ENCODE results near the gene MYLIP. TPM values are rescaled to one million over a fixed set of nuclear protein-coding genes. Genes with fewer than 3 reads are reported as not detected.
"Not testable (repeated sequence)": the region's sequence is repeated elsewhere in the genome, so short reads cannot be mapped to it uniquely, and the experiment has no call there.

Gene MYLIP
- total and polyA plus RNA-seq, 12 donors: 6.9 to 22.5 (median 12.8) TPM

DNA sequence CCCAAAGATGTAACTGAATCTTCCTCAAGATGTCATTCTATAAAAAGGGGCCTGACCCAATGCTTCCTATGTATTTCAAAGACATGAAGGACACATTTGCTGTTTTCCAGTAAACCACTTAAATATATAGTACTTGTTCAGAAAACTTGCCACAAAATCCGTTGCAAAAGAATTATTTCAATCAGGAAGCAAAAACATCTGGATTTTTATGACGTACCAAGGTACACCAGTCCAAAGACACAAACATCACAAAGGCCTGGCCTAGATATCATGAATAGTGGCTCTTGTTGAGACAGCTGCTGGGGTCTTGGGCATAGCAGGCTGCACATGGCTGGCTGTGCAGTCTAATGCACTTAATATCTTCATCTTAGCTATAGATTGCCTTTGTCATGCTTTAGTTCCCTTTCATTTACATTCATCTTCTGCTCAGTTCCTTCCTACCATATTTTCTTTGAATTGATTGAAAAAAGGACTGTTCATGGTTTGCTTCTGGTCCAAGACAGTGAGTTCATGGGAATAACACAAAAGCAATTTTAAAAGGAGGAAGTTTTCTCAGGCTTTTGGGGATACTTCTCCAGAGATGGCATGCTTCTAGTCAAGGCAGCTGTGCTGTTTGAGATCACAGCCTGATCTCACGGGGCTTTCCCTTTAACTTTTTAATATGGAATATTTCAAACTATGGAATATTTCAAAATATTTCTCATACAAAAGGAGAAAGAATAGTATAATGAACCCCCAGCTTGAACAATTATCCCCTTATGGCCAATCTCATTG is 44.5 kb downstream of the MYLIP start:
- ATAC-seq: no peak
- no peak for DNase-seq
- TF ChIP-seq, protein P1, sequence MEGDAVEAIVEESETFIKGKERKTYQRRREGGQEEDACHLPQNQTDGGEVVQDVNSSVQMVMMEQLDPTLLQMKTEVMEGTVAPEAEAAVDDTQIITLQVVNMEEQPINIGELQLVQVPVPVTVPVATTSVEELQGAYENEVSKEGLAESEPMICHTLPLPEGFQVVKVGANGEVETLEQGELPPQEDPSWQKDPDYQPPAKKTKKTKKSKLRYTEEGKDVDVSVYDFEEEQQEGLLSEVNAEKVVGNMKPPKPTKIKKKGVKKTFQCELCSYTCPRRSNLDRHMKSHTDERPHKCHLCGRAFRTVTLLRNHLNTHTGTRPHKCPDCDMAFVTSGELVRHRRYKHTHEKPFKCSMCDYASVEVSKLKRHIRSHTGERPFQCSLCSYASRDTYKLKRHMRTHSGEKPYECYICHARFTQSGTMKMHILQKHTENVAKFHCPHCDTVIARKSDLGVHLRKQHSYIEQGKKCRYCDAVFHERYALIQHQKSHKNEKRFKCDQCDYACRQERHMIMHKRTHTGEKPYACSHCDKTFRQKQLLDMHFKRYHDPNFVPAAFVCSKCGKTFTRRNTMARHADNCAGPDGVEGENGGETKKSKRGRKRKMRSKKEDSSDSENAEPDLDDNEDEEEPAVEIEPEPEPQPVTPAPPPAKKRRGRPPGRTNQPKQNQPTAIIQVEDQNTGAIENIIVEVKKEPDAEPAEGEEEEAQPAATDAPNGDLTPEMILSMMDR (IDR thresholded peaks at IDR 0.05): no peak
- H3K27me3 ChIP-seq: peaks cover 0 to 3% (median 0%) of the 10 kb centered on the region in 7 donors
- H3K36me3 ChIP-seq: no peaks in the 10 kb centered on the region
- H3K4me3 ChIP-seq: no peak overlapping the region
- intact Hi-C loops (cut with DNase I): no loop called here
- H3K27ac ChIP-seq: no peak overlapping the region
- H3K4me1 ChIP-seq: peaks cover 0 to 4% (median 0%) of the 10 kb centered on the region in 9 donors
- WGBS, 2 donors: 90 to 91% methylated on average over 3 of the region's 3 CpGs
- H3K9me3 ChIP-seq: no peaks in the 10 kb centered on the region

DNA sequence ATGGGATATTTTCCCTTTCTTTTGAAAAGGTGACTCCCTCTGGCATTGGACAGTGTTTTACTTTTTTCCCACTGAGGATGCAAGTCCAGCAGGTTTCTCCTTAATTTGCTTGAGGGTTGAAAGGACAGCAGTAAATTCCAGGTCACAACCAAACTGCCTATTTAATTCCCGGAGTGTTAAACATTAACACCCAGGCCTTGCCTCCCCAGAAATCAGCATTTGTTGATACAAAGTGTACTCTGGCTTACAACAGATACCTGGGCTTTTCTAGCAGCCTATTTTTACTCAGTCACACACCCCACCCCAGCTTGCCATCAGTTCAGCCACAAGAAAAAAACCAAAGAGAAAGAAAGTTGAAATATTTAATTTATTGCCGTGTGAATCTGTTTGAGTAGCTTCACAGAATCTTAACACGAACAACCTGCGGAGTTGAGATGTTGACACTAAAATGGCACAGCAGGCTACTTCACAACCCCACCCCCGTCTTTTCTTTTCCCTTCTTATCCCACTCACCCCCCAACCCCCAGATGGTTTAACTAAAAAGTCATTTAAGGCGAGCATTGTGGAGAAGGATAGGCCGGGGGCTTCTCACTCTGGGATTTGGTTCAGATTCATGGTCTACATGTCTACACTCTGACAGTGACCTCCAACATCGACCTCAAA is 45.7 kb downstream of the MYLIP start:
- DNase-seq (no peak), ATAC-seq (no peak)
- Histone ChIP-seq H3K36me3 (no peaks in the 10 kb centered on the region), H3K4me3 (no peak overlapping the region), H3K9me3 (no peaks in the 10 kb centered on the region), H3K27ac (no peak overlapping the region), H3K27me3 (peaks cover 0 to 3% (median 0%) of the 10 kb centered on the region in 7 donors), H3K4me1 (no peaks in the 10 kb centered on the region)
- intact Hi-C loops (cut with DNase I): no loop called here
- WGBS, 2 donors: 84 to 88% methylated on average over 8 of the region's 8 CpGs
- TF ChIP-seq, protein P1 (IDR thresholded peaks at IDR 0.05): no peak

DNA sequence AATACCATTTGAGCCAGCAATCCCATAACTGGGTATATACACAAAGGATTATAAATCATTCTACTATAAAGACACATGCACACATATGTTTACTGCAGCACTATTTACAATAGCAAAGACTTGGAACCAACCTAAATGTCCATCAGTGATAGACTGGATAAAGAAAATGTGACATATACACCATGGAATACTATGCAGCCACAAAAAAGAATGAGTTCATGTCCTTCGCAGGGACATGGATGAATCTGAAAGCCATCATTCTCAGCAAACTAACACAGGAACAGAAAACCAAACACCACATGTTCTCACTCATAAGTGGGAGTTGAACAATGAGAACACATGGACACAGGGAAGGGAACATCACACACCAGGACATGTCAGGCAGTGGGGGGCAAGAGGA is 47.7 kb downstream of the MYLIP start:
- DNase-seq; intact Hi-C loops (cut with DNase I); ATAC-seq; H3K36me3 ChIP-seq; H3K9me3 ChIP-seq; H3K4me1 ChIP-seq; H3K27me3 ChIP-seq; H3K4me3 ChIP-seq; H3K27ac ChIP-seq: not testable (repeated sequence)
- WGBS, 2 donors: 97 to 98% methylated on average over 1 of the region's 1 CpG

DNA sequence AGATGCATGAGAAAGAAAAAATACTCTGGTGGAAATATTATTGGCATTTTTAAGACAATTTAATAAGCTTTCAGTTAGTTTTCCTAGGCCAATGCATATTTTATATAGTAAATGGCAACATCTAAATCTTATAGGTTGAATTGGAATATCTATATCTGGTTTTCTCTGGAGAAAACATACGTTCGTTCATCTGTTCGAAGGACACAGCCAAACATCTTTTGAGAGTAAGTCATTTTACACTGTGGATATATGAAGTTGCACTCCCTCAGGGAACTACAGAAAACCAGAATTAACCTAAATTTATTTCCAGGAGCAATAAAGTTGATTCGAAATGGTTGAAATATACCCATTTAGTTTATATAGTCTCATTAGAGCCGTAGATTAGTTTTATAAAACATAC is 49.0 kb downstream of the MYLIP start:
- H3K36me3 ChIP-seq: no peaks in the 10 kb centered on the region
- peaks cover 0 to 7% (median 0%) of the 10 kb centered on the region in 11 donors for H3K9me3 ChIP-seq
- 90 to 95% methylated on average over 5 of the region's 5 CpGs for WGBS, 2 donors
- ATAC-seq (no peak), DNase-seq (no peak)
- H3K27ac ChIP-seq: no peak overlapping the region
- intact Hi-C loops (cut with DNase I): no loop called here
- TF ChIP-seq, protein P1 (IDR thresholded peaks at IDR 0.05): no peak
- peaks cover 0 to 4% (median 0%) of the 10 kb centered on the region in 9 donors for H3K4me1 ChIP-seq
- no peak overlapping the region for H3K4me3 ChIP-seq
- H3K27me3 ChIP-seq: no peaks in the 10 kb centered on the region

DNA sequence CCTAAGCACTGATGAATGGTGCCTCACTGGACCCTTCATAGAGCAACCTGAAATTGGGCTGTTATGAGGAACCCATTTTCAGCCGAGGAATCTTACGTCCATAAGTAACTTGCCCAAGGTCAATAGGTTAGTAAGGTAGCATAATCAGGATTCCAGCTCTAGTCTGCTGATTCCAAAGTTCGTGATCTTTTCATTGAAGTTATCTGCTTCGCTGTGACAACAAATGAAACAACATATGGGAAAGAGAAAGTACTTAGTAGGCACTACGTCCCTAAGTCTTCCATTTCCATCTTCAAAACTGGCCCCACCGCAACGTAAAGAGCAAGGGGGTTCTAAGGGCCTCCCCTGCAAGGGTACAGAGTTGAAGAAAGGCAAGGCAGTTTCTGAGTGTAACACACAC is 49.5 kb downstream of the MYLIP start:
- TF ChIP-seq, protein P1 (IDR thresholded peaks at IDR 0.05): no peak
- no peak for DNase-seq
- peaks cover 0 to 8% (median 0%) of the 10 kb centered on the region in 9 donors for H3K4me1 ChIP-seq
- 93 to 94% methylated on average over 7 of the region's 7 CpGs for WGBS, 2 donors
- H3K27me3 ChIP-seq: no peaks in the 10 kb centered on the region
- intact Hi-C loops (cut with DNase I): no loop called here
- ATAC-seq: no peak
- no peak overlapping the region for H3K27ac ChIP-seq
- no peak overlapping the region for H3K4me3 ChIP-seq
- peaks cover 0 to 7% (median 0%) of the 10 kb centered on the region in 11 donors for H3K9me3 ChIP-seq
- no peaks in the 10 kb centered on the region for H3K36me3 ChIP-seq

All from heart right ventricle (tissue), 16 donors.